HEK293 (cell line): Measurements from ENCODE around the gene MAN1B1.

Experiments
- EGR2 ChIP-seq: fragments of 450-650 bp; formaldehyde crosslinking; IDR thresholded peaks from 2 replicates; pipeline ENCODE4 v1.5.1; 2016; ENCODE audit warnings: low read depth, missing biosample characterization, missing genetic modification characterization
- ELK4 ChIP-seq: IDR thresholded peaks from 2 replicates; pipeline ENCODE4 v1.6.1; 2011; ENCODE audit warnings: mild to moderate bottlenecking, low read depth, low read length, borderline replicate concordance
- KLF8 ChIP-seq: fragments of 450-650 bp; formaldehyde crosslinking; IDR thresholded peaks from 2 replicates; pipeline ENCODE4 v1.5.1; 2016; ENCODE audit warnings: missing biosample characterization, missing genetic modification characterization
- KLF9 ChIP-seq: fragments of 450-650 bp; formaldehyde crosslinking; IDR thresholded peaks from 2 replicates; pipeline ENCODE4 v1.5.1; 2016; ENCODE audit warnings: missing biosample characterization, missing genetic modification characterization, low read depth
- PRDM10 ChIP-seq: fragments of 450-650 bp; formaldehyde crosslinking; IDR thresholded peaks from 2 replicates; pipeline ENCODE4 v1.5.1; 2016; ENCODE audit warnings: missing biosample characterization, missing genetic modification characterization
- SP2 ChIP-seq: fragments of 450-650 bp; formaldehyde crosslinking; IDR thresholded peaks from 2 replicates; pipeline ENCODE4 v1.5.1; 2016; ENCODE audit warnings: missing biosample characterization, missing genetic modification characterization
- SP7 ChIP-seq: fragments of 450-650 bp; formaldehyde crosslinking; IDR thresholded peaks from 2 replicates; pipeline ENCODE4 v1.5.1; 2016; ENCODE audit warnings: missing biosample characterization, missing genetic modification characterization
- ZFHX2 ChIP-seq: fragments of 450-650 bp; formaldehyde crosslinking; conservative IDR thresholded peaks from 2 replicates; pipeline ENCODE4 v1.5.1; 2016; ENCODE audit warnings: missing biosample characterization, missing genetic modification characterization
- ZNF146 ChIP-seq: fragments of 450-650 bp; formaldehyde crosslinking; IDR thresholded peaks from 2 replicates; pipeline ENCODE4 v1.5.1; 2016; ENCODE audit warnings: missing biosample characterization, missing genetic modification characterization
- ZNF16 ChIP-seq: fragments of 450-650 bp; formaldehyde crosslinking; IDR thresholded peaks from 2 replicates; pipeline ENCODE4 v1.5.1; 2016; ENCODE audit warnings: low read depth, missing biosample characterization, missing genetic modification characterization
- ZNF292 ChIP-seq: fragments of 450-650 bp; formaldehyde crosslinking; IDR thresholded peaks from 2 replicates; pipeline ENCODE4 v1.5.1; 2016; ENCODE audit warnings: low read depth, missing biosample characterization, missing genetic modification characterization, borderline replicate concordance
- ZNF48 ChIP-seq: fragments of 450-650 bp; formaldehyde crosslinking; IDR thresholded peaks from 2 replicates; pipeline ENCODE4 v1.5.1; 2016; ENCODE audit warnings: missing biosample characterization, missing genetic modification characterization
- ZNF571 ChIP-seq: fragments of 450-650 bp; formaldehyde crosslinking; IDR thresholded peaks from 2 replicates; pipeline ENCODE4 v1.5.0; 2017; ENCODE audit warnings: missing biosample characterization, missing genetic modification characterization
- ZNF600 ChIP-seq: fragments of 450-650 bp; formaldehyde crosslinking; IDR thresholded peaks from 2 replicates; pipeline ENCODE4 v1.5.1; 2016; ENCODE audit warnings: missing biosample characterization, missing genetic modification characterization
- ZNF610 ChIP-seq: fragments of 450-650 bp; formaldehyde crosslinking; IDR thresholded peaks from 2 replicates; pipeline ENCODE4 v1.5.1; 2016; ENCODE audit warnings: missing biosample characterization, missing genetic modification characterization, borderline replicate concordance
- ZNF692 ChIP-seq: fragments of 450-650 bp; formaldehyde crosslinking; IDR thresholded peaks from 2 replicates; pipeline ENCODE4 v1.5.1; 2016; ENCODE audit warnings: missing biosample characterization, missing genetic modification characterization
- ZNF777 ChIP-seq: fragments of 450-650 bp; formaldehyde crosslinking; IDR thresholded peaks from 2 replicates; pipeline ENCODE4 v1.5.1; 2017; ENCODE audit warnings: missing biosample characterization, missing genetic modification characterization, borderline replicate concordance
- ZSCAN5A ChIP-seq: fragments of 450-650 bp; formaldehyde crosslinking; IDR thresholded peaks from 2 replicates; pipeline ENCODE4 v1.5.1; 2016; ENCODE audit warnings: missing biosample characterization, missing genetic modification characterization
- TF ChIP-seq, protein P1 (sequence below): fragments of 450-650 bp; formaldehyde crosslinking; IDR thresholded peaks from 2 replicates; pipeline ENCODE4 v1.5.1; 2017; ENCODE audit warnings: missing biosample characterization, missing genetic modification characterization
- TF ChIP-seq, protein P2 (sequence below): fragments of 450-650 bp; formaldehyde crosslinking; IDR thresholded peaks from 2 replicates; pipeline ENCODE4 v1.5.1; 2016; ENCODE audit warnings: missing biosample characterization, missing genetic modification characterization
- TF ChIP-seq, protein P3 (sequence below): fragments of 450-650 bp; formaldehyde crosslinking; IDR thresholded peaks from 2 replicates; pipeline ENCODE4 v1.5.1; 2016; ENCODE audit warnings: missing biosample characterization, missing genetic modification characterization

Gene MAN1B1

DNA sequence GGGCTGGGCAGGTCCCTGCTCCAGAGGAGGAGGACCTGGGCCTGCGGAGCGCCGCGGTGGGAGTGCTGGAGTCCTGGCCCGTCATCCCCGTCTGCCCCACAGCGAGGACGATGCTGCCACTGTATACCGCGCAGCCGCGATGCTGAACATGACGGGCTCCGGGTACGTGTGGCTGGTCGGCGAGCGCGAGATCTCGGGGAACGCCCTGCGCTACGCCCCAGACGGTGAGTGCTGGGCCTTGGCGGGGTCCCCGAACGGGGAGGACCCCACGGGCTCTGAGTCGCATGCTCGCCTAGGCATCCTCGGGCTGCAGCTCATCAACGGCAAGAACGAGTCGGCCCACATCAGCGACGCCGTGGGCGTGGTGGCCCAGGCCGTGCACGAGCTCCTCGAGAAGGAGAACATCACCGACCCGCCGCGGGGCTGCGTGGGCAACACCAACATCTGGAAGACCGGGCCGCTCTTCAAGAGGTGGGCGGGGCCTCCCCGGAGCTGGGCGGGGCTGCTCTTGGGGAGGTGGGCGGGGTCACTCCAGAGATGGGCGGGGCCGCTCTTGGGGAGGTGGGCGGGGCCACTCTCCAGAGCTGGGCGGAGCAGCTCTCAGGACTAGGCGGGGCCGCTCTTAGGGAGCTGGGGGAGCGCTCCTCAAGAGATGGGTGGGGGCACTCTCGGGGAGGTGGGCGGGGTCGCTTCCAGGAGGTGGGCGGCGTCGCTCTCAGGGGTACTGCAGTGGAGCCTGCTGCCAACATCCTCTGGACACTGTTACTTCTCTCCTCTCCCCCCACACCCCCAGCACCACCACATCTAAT, 70.0 kb downstream of the MAN1B1 start (continued):
- TF ChIP-seq ZSCAN5A (tag by site-specific recombination) (no peak), KLF8 (tag by site-specific recombination) (peak; percentile 86; the same call in 1 of the 2 replicates), ZNF146 (tag by site-specific recombination) (no peak), SP2 (tag by site-specific recombination) (peak; percentile 64), ZNF16 (tag by site-specific recombination) (no peak), ZNF610 (tag by site-specific recombination) (no peak), PRDM10 (peak; percentile 75), KLF9 (tag by site-specific recombination) (peak; percentile 96), SP7 (no peak), ZFHX2 (peak; percentile 85), ELK4 (no peak), EGR2 (tag by site-specific recombination) (peak; percentile 80), ZNF600 (0 out of 2 replicates have a peak, but pooled peaks have one; percentile 10), ZNF571 (no peak), ZNF292 (tag by site-specific recombination) (no peak), ZNF692 (tag by site-specific recombination) (no peak), ZNF48 (no peak), ZNF777 (tag by site-specific recombination) (no peak)
- TF ChIP-seq, protein P1, sequence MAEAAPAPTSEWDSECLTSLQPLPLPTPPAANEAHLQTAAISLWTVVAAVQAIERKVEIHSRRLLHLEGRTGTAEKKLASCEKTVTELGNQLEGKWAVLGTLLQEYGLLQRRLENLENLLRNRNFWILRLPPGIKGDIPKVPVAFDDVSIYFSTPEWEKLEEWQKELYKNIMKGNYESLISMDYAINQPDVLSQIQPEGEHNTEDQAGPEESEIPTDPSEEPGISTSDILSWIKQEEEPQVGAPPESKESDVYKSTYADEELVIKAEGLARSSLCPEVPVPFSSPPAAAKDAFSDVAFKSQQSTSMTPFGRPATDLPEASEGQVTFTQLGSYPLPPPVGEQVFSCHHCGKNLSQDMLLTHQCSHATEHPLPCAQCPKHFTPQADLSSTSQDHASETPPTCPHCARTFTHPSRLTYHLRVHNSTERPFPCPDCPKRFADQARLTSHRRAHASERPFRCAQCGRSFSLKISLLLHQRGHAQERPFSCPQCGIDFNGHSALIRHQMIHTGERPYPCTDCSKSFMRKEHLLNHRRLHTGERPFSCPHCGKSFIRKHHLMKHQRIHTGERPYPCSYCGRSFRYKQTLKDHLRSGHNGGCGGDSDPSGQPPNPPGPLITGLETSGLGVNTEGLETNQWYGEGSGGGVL (tag by site-specific recombination): peak; percentile 30; the same call in 1 of the 2 replicates
- TF ChIP-seq, protein P2, sequence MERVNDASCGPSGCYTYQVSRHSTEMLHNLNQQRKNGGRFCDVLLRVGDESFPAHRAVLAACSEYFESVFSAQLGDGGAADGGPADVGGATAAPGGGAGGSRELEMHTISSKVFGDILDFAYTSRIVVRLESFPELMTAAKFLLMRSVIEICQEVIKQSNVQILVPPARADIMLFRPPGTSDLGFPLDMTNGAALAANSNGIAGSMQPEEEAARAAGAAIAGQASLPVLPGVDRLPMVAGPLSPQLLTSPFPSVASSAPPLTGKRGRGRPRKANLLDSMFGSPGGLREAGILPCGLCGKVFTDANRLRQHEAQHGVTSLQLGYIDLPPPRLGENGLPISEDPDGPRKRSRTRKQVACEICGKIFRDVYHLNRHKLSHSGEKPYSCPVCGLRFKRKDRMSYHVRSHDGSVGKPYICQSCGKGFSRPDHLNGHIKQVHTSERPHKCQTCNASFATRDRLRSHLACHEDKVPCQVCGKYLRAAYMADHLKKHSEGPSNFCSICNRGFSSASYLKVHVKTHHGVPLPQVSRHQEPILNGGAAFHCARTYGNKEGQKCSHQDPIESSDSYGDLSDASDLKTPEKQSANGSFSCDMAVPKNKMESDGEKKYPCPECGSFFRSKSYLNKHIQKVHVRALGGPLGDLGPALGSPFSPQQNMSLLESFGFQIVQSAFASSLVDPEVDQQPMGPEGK: peak; percentile 89
- TF ChIP-seq, protein P3, sequence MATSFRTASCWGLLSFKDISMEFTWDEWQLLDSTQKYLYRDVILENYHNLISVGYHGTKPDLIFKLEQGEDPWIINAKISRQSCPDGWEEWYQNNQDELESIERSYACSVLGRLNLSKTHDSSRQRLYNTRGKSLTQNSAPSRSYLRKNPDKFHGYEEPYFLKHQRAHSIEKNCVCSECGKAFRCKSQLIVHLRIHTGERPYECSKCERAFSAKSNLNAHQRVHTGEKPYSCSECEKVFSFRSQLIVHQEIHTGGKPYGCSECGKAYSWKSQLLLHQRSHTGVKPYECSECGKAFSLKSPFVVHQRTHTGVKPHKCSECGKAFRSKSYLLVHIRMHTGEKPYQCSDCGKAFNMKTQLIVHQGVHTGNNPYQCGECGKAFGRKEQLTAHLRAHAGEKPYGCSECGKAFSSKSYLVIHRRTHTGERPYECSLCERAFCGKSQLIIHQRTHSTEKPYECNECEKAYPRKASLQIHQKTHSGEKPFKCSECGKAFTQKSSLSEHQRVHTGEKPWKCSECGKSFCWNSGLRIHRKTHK (tag by site-specific recombination): no peak
